IPS DF 19.7 (cell line): ENCODE measurements around the gene MCTP2.
"Not testable (repeated sequence)": the region's sequence is repeated elsewhere in the genome, so short reads cannot be mapped to it uniquely, and the experiment has no call there.

Experiments
- DNase-seq: peaks from one replicate; pipeline ENCODE4 v3.0.0-alpha.2; 2013; ENCODE audit warnings: low read depth, low spot score

MCTP2 gene

GRCh38 chr15:94235041-94235440, 3.7 kb downstream of the MCTP2 start:
- no peak for DNase-seq

GRCh38 chr15:94235646-94236045, 4.3 kb downstream of the MCTP2 start:
- no peak for DNase-seq

GRCh38 chr15:94236608-94237007, 5.2 kb downstream of the MCTP2 start:
- DNase-seq, result no peak

- DNase-seq, result no peak
Observed at GRCh38 chr15:94237903-94238302, 6.5 kb downstream of the MCTP2 start.

DNA sequence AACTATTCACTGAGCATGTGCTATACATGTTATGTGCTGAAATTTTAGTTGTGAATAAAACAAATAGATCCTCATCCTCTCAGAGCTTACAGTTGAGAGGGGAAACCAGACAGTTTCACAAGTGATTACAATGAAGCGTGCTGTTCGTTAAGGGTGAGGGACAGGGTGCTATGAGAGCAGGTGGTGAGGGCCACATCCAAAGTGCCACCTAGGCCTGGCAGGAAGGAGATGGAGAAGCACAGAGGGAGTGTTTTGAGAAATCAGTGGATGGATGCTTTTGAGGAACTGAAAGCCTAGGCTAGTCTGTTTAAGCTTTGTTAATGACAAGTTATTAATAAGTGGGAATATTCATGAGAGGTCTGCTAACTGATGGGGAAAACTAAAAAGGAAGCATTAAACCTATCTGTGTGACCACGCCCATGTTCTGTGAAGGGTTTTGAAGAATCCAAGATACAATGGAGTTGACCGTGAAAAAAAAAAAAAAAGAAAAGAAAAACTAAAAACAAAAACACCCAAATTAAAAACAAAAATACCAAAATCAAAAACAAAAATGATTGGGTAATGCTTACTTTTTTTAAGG, 7.3 kb downstream of the MCTP2 start:
- no peak for DNase-seq

GRCh38 chr15:94239474-94239873, 8.1 kb downstream of the MCTP2 start:
- DNase-seq, result no peak

GRCh38 chr15:94240480-94240879, 9.1 kb downstream of the MCTP2 start:
- DNase-seq, result no peak

DNA sequence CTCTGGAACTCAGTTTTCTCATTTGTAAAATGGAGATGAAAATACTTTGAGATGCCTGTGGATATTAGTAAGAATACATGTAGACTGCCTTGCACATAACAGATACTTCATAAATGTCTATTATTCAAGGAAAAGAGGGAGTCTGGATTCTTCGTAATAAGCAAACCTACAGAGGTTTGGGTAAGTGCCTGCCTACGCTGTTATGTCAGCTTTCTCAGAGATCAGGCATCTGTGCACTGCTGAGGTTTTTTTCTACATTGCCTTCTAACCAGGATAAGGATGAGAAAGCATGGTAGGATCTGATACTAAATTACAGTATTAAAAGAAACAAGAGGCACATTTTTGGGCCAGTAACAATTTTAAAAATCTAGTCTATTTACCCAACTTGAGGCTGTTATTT, 10.9 kb downstream of the MCTP2 start:
- DNase-seq, result no peak

DNA sequence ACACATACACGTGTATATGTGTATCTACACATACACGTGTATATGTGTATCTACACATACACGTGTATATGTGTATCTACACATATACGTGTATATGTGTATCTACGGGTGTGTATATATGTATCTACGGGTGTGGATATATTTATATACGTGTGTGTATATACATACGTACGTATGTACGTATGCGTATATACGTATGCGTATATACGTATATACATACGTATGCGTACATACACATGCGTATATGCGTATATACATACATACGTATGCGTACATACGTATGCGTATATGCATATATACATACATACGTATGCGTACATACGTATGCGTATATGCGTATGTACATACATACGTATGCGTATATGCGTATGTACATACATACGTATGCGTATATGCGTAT, 11.6 kb downstream of the MCTP2 start:
- not testable (repeated sequence) for DNase-seq

DNA sequence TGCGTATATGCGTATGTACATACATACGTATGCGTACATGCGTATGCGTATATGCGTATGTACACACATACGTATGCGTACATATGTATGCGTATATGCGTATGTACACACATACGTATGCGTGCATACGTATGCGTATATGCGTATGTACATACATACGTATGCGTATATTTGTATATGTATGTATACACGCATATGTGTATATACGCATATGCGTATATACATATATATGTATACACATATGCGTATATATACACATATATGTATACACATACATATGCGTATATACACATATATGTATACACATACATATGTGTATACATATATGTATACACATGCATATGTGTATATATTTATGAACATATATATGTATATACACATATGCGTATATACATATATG, 12.1 kb downstream of the MCTP2 start:
- DNase-seq, result no peak

DNA sequence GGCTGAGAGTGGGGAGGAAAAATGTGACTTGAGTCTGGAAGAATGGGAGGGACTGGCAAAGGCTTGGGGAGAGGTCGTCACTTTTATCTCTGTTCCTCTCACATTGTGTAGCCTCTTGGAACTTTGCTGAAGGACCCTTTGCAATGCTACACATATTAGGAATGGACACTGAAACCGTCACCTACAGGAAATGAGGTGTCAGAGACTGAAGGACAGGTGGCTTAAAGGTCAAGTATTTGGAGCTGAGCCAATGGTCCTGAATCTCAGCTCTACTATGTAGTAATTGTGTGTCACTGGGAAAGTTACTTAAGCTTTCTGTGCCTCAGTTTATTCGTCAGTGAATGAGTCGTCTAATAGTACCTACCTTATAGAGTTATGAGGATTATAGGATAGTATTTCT, 14.7 kb downstream of the MCTP2 start:
- no peak for DNase-seq

GRCh38 chr15:94247789-94248638, 16.7 kb downstream of the MCTP2 start:
- DNase-seq, result no peak

DNA sequence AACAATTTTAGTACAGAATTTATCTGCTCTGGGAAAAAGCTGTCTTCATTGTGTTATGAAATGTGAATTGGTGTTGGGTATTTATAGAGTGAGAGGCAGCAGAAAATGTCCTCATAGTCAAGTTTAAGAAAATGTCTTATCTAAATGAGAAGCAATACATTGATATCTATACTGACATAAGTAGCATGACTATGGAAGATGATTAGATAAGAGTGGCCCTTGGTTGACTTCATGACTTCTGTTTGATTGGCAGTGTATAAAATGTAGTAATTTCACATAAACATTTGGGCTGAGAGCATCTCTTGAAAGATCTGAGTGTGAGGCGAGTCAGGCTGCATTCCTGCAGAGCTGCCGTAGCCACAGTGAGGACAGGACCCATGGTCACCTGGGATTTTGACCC, 19.4 kb downstream of the MCTP2 start:
- DNase-seq, result no peak

DNA sequence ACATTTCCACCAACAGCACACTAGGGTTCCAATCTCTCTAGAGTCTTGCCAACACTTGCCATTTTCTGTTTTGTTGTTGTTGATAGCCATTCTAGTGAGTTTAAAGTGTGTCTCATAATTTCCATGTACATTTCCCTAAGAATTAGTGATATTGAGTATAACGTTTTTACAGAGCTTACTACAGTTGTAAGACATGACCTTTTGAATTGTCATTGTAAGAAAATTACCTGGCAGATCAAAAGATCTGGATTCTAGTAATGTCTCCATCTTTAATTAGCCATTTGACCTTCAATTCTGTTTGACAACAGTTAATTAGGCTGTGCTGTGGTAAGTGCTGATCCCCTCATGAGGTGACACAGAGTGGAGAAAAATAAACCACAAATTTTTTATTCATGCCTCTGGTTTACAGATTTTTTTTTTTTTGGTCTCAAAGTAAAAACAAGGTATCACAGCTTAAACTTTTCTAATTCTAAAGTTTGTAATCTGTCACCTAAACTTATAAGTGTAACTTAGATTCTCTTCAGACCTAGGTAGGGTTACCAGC, 20.9 kb downstream of the MCTP2 start:
- no peak for DNase-seq

GRCh38 chr15:94252906-94253491, 21.6 kb downstream of the MCTP2 start:
- no peak for DNase-seq

GRCh38 chr15:94253742-94254141, 22.4 kb downstream of the MCTP2 start:
- DNase-seq, result no peak

- DNase-seq, result no peak
Observed at GRCh38 chr15:94255540-94255939, 24.2 kb downstream of the MCTP2 start.

GRCh38 chr15:94256511-94256910, 25.1 kb downstream of the MCTP2 start:
- no peak for DNase-seq

GRCh38 chr15:94257776-94258175, 26.4 kb downstream of the MCTP2 start:
- not testable (repeated sequence) for DNase-seq

GRCh38 chr15:94258246-94258645, 26.9 kb downstream of the MCTP2 start:
- no peak for DNase-seq

- DNase-seq, result no peak
Observed at GRCh38 chr15:94259121-94259751, 27.9 kb downstream of the MCTP2 start.

DNA sequence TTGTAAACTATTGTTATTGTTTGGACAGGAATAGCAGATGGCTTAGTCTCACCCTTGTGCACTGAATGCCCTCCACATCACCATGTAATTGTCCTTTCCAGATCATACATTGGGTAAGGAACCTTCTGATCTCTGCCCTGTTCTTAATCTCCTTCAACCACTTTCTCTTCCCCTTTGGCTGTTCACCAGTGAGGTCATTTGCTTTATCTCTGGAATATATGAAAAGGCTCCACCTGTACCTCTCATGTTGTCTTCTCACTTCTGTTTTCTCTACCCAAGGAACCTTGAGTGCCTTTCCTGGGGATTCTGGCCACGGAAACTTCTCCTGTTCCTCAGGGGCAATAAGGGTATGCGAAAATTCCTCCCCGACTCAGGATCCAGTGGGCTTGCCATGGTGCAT, 28.5 kb downstream of the MCTP2 start:
- DNase-seq, result no peak
